ENCODE data around the gene LACTBL1.

GRCh38 chr1:23019863-23020625, 47.4 kb upstream of the LACTBL1 start:
- TF ChIP-seq, protein P1, sequence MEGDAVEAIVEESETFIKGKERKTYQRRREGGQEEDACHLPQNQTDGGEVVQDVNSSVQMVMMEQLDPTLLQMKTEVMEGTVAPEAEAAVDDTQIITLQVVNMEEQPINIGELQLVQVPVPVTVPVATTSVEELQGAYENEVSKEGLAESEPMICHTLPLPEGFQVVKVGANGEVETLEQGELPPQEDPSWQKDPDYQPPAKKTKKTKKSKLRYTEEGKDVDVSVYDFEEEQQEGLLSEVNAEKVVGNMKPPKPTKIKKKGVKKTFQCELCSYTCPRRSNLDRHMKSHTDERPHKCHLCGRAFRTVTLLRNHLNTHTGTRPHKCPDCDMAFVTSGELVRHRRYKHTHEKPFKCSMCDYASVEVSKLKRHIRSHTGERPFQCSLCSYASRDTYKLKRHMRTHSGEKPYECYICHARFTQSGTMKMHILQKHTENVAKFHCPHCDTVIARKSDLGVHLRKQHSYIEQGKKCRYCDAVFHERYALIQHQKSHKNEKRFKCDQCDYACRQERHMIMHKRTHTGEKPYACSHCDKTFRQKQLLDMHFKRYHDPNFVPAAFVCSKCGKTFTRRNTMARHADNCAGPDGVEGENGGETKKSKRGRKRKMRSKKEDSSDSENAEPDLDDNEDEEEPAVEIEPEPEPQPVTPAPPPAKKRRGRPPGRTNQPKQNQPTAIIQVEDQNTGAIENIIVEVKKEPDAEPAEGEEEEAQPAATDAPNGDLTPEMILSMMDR (IDR thresholded peaks at IDR 0.05; ENCODE audit: insufficient read depth, low read length) = no peak
- no peak for TF ChIP-seq REST (IDR thresholded peaks at IDR 0.05; ENCODE audit: insufficient replicate concordance, low read depth)
